ACHN (cell line): ENCODE results near the gene DNAJC17.

Experiments
- DNase-seq: peaks from one replicate; pipeline ENCODE4 v3.0.0-alpha.2; 2015
- in situ Hi-C: cut with HindIII; loops from 2 replicates; pipeline ENCODE4 v1.10.0; 2017; ENCODE audit warnings: low sequenced_read_pairs, low pct_ligation_motif_present, low pct_unique_long_range_greater_than_20kb

DNAJC17 gene

DNA sequence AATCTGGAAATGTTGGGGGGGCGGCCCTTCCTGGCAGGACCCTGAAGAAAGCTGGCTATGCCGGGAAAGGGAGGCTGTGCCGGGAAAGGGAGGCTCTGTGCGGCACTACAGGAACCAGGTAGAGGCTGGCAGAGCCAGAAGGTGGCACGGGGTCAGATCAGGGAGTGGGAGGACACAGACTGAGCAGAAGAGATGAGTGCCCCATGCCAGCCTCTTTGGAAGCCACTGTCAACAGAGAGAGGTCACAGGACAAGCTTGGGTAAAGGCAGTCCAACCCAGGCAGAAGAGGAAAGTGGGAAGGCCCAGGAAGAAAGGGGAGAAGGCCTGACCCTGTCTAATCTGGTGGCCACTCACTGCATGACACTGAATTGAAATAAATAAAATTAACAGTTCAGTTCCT lies 36.0 kb downstream of the DNAJC17 start:
- in situ Hi-C loops, result no loop called here
- DNase-seq, result no peak

- in situ Hi-C loops, result no loop called here
- no peak for DNase-seq
These were observed 37.0 kb downstream of the DNAJC17 start for GRCh38 chr15:40770147-40770721.

- in situ Hi-C loops, result no loop called here
These were observed 37.8 kb downstream of the DNAJC17 start, which contains the start of gene C15orf62 for GRCh38 chr15:40769274-40770146. Gene C15orf62 (plus strand): TSS chr15:40769980. CDS start chr15:40770496, 516 bp downstream.

DNA sequence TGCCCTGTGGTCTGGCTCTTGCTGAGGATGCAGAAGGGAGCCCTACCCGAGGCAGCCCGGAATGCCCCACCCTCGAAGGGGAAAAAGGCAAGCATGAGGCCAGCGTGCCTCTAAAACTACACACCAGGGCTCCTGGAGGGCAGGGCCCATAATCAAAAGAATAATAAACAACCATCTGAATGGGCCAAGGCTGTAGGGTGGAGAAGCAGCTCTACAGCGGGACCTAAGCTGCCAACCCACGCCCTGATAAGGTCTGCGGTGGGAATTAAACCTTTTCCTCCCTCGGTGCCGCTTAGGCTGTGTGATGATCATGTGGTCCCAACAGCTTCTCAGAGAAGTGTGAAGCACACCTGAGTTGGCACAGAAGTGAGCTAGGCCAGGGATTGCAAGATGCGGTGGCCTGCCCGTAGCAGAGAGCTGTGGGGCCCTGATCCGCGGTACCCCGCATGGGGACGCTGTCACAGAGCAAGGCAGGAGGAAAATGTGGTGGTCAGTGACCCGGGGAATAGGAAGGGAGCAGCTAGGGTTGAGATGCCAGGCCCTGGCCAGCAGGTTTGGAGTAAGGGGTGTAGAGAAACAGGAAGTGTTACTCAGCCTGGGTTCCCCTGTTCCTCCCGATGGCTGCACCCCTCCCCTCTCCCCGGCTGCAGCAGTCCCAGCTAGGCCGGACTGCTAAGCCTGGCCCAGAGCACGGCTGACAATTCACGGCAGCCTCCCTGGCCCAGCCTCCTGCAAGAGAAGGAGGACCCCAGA lies 38.6 kb downstream of the DNAJC17 start:
- DNase-seq, result no peak

More at GRCh38 chr15:40769274-40770146, 37.8 kb downstream of the DNAJC17 start, which contains the start of gene C15orf62:
- peak; percentile 84 for DNase-seq

GRCh38 chr15:40767838-40768500 lies 39.3 kb downstream of the DNAJC17 start:
- no peak for DNase-seq
- in situ Hi-C loops, result no loop called here

More for the DNA sequence above, 38.6 kb downstream of the DNAJC17 start:
- in situ Hi-C loops, result no loop called here

GRCh38 chr15:40766906-40767837 lies 40.1 kb downstream of the DNAJC17 start:
- in situ Hi-C loops, result no loop called here
- DNase-seq, result peak; percentile 63

GRCh38 chr15:40766194-40766815 lies 41.0 kb downstream of the DNAJC17 start:
- DNase-seq, result no peak
- in situ Hi-C loops, result no loop called here

DNA sequence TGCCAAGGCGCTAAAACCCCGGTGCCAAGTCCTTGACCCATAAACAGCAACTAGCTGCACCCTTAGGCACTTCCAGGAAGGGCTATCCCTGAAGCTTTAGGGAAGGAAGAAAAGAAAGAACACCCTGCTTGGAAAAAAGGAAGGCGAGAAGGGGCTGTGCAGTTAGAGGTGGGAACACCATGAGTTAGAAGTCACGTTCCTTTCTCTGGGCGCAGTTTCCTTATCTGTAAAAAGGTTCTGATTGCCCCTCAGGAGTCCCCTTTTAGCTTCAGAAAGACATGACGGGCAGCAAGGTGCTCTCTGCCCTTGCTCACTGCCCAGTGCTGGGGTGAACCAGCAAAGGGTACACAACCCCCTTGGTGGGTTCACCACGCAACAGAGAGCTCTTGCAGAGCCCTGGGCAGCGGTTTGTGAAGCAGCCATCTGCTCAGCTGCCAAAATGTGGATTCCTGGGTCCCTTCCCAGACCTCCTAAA lies 42.6 kb downstream of the DNAJC17 start:
- in situ Hi-C loops, result no loop called here
- DNase-seq, result no peak

DNA sequence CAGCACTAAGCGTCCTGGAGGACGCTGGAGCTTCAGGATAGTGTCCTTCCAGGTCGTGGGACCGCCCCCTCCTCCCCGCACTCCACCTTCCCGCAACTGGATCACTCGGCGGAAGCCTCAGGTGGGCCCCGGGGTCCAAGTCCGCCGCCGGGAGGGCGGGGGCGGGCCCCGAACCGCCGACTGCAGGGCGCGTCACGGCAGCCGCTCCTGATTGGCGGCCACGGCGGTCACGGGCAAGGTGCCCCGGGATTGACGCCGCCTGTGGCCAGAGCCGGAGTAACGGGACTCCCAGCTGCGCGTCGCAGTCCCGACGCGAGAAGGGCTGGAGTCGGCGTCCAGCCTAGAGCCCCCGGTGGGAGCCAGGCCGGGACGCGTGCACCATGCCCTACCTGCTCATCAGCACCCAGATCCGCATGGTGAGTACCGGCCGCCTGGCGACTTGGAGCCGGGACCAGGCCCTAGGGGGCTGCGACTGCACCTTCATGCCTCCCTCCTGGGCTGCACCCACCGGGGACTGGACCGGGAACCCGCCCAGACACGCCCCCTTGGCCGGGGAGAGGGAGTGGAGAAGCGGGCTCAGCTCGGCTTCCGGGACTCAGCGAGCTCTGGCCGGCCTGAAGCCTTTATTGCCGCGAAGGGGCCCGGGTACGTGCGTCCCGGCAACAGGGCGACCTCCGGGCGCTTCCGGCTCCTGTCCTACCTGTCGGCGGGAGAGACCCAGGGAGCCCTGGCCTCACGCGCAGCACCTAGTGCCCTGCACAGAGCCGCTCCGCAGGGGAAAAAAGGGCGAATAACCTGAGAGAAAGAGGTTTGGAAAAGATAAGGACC lies 43.3 kb downstream of the DNAJC17 start, which contains the start of gene GCHFR:
GCHFR (plus strand) TSS at position 268 of the 828 bp plus-strand sequence; CDS start at position 381, 113 bp downstream.
- in situ Hi-C loops, result no loop called here
- peak; percentile 77 for DNase-seq

DNA sequence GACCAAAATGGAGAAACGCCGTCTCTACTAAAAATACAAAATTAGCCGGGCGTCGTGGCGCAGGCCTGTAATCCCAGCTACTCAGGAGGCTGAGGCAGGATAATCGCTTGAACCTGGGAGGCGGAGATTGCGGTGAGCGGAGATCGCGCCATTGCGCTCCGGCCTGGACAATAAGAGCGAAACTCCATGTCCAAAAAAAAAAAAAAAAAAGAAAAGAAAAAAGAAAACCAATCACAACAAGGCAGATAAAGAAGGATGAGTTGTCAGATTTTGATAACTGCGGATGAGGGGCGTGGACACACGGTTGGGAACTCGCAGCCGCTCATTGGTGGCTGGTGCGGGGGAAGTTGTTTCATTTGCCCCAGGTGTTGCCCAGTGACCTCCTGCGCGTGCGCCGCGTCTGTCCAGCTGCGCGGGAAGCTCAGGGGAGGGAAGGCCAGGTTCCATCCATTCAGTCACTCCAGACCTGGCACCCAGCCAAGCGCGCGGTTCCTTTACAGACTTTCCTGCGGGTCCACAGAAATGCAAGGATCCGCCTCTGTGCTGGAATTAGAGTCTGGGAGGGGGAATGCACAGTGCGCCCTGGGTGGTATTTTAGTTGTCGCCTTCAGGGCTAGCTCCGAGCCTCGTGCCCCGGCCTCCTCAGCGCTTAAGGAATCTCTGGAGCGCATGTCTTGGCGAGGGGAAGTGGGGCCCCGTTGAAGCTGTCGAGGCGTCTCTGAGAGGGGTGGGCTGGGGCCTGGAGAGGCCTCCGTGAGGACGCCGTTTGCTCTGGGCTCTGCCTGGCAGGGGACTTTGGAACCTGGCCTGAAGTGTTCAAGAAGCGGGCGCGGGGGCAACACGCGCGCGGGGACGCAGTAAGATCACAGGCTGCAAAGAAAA lies 44.1 kb downstream of the DNAJC17 start:
- DNase-seq, result peak; percentile 41
- in situ Hi-C loops, result no loop called here

GRCh38 chr15:40759961-40760360 lies 47.3 kb downstream of the DNAJC17 start:
- in situ Hi-C loops, result no loop called here
- DNase-seq, result no peak

DNA sequence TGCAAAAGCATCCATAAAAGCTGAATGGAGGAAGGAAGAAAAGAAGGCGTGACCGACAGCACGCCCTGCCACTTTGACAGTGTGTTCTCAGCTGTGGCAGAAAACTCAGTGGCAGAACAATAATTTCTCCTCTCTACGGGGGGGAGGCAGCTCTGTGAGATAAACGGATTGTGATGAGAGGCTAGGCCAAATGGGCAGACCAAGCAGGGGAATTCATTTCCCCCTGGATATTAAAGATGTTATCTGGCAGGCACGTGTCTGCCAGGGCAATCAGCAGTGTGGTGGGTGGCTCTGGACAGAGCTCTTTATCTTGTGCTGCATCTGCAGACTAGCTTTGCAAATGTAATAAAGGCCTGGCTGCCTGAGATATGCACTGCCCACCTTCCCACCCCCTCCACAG lies 50.3 kb downstream of the DNAJC17 start:
- DNase-seq, result no peak
- in situ Hi-C loops, result no loop called here

DNA sequence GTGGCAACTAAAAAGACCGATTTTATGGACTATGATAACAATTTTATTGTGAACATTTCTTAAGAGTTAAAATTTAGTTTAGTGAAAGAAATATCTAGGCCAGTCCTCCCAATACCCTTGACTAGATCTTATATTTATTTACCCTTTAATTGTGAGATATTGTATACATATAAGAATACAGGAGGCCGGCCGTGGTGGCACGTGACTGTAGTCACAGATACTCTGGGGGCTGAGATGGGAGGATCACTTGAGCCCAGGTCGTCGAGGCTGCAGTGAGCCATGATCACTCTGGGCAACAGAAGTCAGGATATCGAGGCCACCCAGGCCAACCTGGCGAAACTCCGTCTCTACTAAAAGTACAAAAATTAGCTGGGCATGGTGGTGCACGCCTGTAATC lies 51.5 kb downstream of the DNAJC17 start:
- in situ Hi-C loops, result no loop called here
- no peak for DNase-seq

- in situ Hi-C loops, result no loop called here
- DNase-seq, result peak; percentile 89
These were observed 52.1 kb downstream of the DNAJC17 start, which contains the start of gene RMDN3 for GRCh38 chr15:40754883-40755811. Gene RMDN3 (minus strand): TSS chr15:40755254. CDS start chr15:40754783, 471 bp downstream.
